Left lung (tissue), 10 donors: Measurements from ENCODE around the gene ARF3. TPM values are rescaled to one million over a fixed set of nuclear protein-coding genes. Genes with fewer than 3 reads are reported as not detected.

Experiments
- ATAC-seq: fragments of 200-7000 bp; cut with Tn5 transposase; one replicate; pipeline ENCODE4 v1.9.1; 2020; ENCODE audit warnings: moderate library complexity
- DNase-seq, 4 donors: peaks; one replicate each; pipeline ENCODE4 v3.0.0-alpha.2; 2013 to 2020
- H3K27ac ChIP-seq, 2 donors: fragments of 200-600 bp; sonication (generic) in 1 of 2; one replicate each; pipeline versions ENCODE4 v1.5.0 to v1.8.0; 2020 to 2021
- H3K27me3 ChIP-seq, 2 donors: fragments of 200-600 bp; sonication (generic) in 1 of 2; one replicate each; pipeline versions ENCODE4 v1.5.0 to v1.8.0; 2020 to 2021
- H3K36me3 ChIP-seq, 2 donors: fragments of 200-600 bp; sonication (generic) in 1 of 2; one replicate each; pipeline versions ENCODE4 v1.5.0 to v1.8.0; 2020 to 2021
- H3K4me1 ChIP-seq, 2 donors: fragments of 200-600 bp; one replicate each; pipeline ENCODE4 v1.8.0; 2021
- H3K4me3 ChIP-seq, 2 donors: fragments of 200-600 bp; sonication (generic) in 1 of 2; one replicate each; pipeline versions ENCODE4 v1.5.0 to v1.8.0; 2020 to 2021; ENCODE audit warnings: mild to moderate bottlenecking in 1 of 2
- H3K9me3 ChIP-seq, 2 donors: fragments of 200-600 bp; sonication (generic) in 1 of 2; one replicate each; pipeline versions ENCODE4 v1.5.0 to v1.8.0; 2020 to 2021
- intact Hi-C, 2 donors: fragments of 100-400 bp; cut with DNase I; formaldehyde crosslinking; loops; one replicate each; pipeline versions ENCODE4 v1.11.2 to v1.14.2; 2022
- polyA plus RNA-seq, 6 donors: library from polyadenylated mRNA; unstranded; fragments of 120-200 nt; gene quantifications; one replicate each; pipeline ENCODE4 v1.2.1, GENCODE V29; 2013; ENCODE audit not compliant: insufficient read length in 6 of 6
- total RNA-seq, 2 donors: library from RNA; stranded (reverse); fragmentation: NEBNext Ultra II Directional; extraction: Animal tissue kit (Norgen Biotek cat#: 25700); gene quantifications; one replicate each; pipeline ENCODE4 v1.2.1, GENCODE V29; 2021
- TF ChIP-seq, protein P1 (sequence below), 2 donors: fragments of 200-600 bp; sonication (generic) in 1 of 2; IDR thresholded peaks; one replicate each; pipeline versions ENCODE4 v1.5.0 to v1.8.0; 2021; ENCODE audit warnings: antibody characterized with exemption in 2 of 2
- donor health status: DM: no; HTN: yes; CAD: no.
- donor health status: DM: no; HTN: no; CAD: no.

Gene ARF3
- total and polyA plus RNA-seq, 8 donors, result 91.8 to 186 (median 105) TPM

DNA sequence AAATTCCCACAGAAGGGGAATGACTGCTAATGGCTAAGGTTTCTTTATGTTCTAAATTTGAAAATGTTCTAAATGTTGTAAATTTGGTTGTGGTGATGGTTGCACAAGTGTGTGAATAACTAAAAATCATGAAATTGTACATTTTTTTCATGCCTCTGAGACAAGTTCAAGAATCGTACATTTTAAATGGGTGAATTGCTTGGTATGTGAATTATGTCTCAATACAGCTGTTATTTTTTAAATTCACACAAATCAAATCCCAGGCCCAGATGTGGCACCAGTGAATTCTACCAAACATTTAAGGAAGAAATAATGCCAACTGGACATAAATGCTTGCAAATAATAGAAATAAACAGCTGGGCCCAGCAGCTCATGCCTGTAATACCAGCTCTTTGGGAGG lies 63.0 kb downstream of the ARF3 start:
- Histone ChIP-seq H3K27me3 (peaks cover 13 to 28% of the 10 kb centered on the region in 2 donors), H3K4me1 (peaks cover 3 to 8% of the 10 kb centered on the region in 2 donors), H3K36me3 (no peaks in the 10 kb centered on the region), H3K27ac (no peak overlapping the region), H3K9me3 (no peaks in the 10 kb centered on the region), H3K4me3 (no peak overlapping the region)
- intact Hi-C loops, result no loop called here
- ATAC-seq (no peak), DNase-seq (no peak)
- TF ChIP-seq, protein P1, sequence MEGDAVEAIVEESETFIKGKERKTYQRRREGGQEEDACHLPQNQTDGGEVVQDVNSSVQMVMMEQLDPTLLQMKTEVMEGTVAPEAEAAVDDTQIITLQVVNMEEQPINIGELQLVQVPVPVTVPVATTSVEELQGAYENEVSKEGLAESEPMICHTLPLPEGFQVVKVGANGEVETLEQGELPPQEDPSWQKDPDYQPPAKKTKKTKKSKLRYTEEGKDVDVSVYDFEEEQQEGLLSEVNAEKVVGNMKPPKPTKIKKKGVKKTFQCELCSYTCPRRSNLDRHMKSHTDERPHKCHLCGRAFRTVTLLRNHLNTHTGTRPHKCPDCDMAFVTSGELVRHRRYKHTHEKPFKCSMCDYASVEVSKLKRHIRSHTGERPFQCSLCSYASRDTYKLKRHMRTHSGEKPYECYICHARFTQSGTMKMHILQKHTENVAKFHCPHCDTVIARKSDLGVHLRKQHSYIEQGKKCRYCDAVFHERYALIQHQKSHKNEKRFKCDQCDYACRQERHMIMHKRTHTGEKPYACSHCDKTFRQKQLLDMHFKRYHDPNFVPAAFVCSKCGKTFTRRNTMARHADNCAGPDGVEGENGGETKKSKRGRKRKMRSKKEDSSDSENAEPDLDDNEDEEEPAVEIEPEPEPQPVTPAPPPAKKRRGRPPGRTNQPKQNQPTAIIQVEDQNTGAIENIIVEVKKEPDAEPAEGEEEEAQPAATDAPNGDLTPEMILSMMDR (IDR thresholded peaks at IDR 0.05), result no peak

DNA sequence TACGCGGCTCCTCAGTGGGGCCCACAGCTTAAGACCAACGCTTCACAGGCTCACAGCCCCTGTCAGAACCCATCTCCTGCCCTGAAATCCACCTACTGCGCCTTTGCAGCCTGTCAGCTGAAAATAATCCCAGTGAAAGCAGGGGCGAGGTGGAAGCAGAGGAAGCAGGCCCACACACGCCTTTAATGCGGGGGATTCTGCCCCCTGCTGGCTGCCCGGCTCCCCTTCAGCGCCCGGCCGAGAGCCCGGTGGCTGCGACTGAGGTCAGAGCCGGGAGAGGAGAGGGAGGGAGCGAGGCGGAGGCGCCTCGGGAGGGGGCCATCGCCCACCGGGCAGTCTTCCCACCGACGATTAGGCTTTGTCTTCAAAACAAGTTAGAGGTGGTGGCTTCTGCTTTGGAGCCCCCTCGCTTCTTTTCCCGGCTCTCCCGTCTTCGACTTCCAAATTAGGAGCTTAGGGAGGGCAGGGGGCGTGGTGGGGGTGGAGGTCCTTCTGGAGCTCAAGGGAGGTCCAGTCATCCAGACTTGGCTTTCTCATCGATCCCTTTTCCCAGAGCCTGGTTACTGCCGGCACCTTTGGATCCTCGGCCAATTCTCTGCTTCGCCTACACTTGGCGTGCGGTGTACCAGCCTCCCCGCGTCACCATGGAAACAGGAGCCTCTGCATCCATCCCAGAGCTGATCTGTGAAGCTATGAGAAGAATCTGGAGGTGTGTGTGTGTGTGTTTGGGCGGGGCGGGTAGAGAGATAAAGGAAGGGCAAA lies 66.4 kb downstream of the ARF3 start:
- peak overlapping the region in 1 of 2 donors; percentile 11 for H3K4me3 ChIP-seq
- intact Hi-C loops, result loop anchor here in 1 of 2 donors (2.0 kb wide), 1 partner anchor 36 kb away; no protein-coding TSS in a partner anchor

DNA sequence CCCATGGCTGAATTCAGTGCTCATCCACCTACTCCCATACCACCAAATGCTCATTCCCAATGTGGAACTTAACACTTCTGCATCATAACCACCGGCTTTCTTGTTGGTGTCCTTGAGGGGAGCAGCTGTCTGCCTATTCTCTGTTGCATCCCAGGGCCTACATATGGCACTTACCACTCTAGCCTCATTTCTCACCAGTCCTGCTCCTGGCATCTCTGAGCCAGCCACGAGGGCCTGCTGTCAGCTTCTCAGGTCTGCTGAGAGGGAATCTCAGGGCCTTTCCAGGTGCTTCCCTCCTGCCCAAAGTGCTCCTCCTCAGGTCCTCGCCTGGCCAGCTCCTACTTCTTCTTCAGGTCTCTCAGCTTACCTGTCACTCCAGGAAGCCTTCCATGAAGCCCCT lies 67.6 kb downstream of the ARF3 start:
- intact Hi-C loops, result loop anchor here in 1 of 2 donors (2.0 kb wide), 1 partner anchor 35 kb away; no protein-coding TSS in a partner anchor
- TF ChIP-seq, protein P1 (IDR thresholded peaks at IDR 0.05), result no peak
- no peak overlapping the region for H3K27ac ChIP-seq
- no peaks in the 10 kb centered on the region for H3K36me3 ChIP-seq
- no peak for ATAC-seq
- H3K9me3 ChIP-seq, result no peaks in the 10 kb centered on the region
- peaks cover 13 to 28% of the 10 kb centered on the region in 2 donors for H3K27me3 ChIP-seq
- H3K4me1 ChIP-seq, result peaks cover 3 to 8% of the 10 kb centered on the region in 2 donors
- no peak overlapping the region for H3K4me3 ChIP-seq
- no peak for DNase-seq

More for the DNA sequence above, 66.4 kb downstream of the ARF3 start:
- Histone ChIP-seq H3K36me3 (no peaks in the 10 kb centered on the region), H3K4me1 (peaks cover 3 to 8% of the 10 kb centered on the region in 2 donors), H3K27ac (no peak overlapping the region), H3K27me3 (peaks cover 13 to 28% of the 10 kb centered on the region in 2 donors), H3K9me3 (no peaks in the 10 kb centered on the region)
- TF ChIP-seq, protein P1 (IDR thresholded peaks at IDR 0.05), result peak; percentile 91 to 93
- DNase-seq, result peak; percentile 60 to 92 (median 78)
- ATAC-seq, result peak; percentile 91

Other genes with a start within 250 kb of the ARF3 start
- gene CCNT1, start 240.8 kb downstream of the ARF3 start, total RNA-seq, result 10 to 100 TPM; 28.7 to 36.2 TPM
- 10 to 100 TPM; 30.7 to 34.2 (median 31.3) TPM for gene CCNT1, start 240.8 kb downstream of the ARF3 start, polyA plus RNA-seq
- 10 to 100 TPM; 33.0 to 54.0 TPM for gene ADCY6, start 168.4 kb downstream of the ARF3 start, total RNA-seq
- 10 to 100 TPM; 54.2 to 67.0 (median 60.0) TPM for gene ADCY6, start 168.4 kb downstream of the ARF3 start, polyA plus RNA-seq
- 10 to 100 TPM; 26.4 to 42.5 TPM for gene CACNB3, start 139.0 kb downstream of the ARF3 start, total RNA-seq
- 10 to 100 TPM; 33.0 to 40.4 (median 38.4) TPM for gene CACNB3, start 139.0 kb downstream of the ARF3 start, polyA plus RNA-seq
- gene DDX23, start 105.3 kb downstream of the ARF3 start, total RNA-seq, result 10 to 100 TPM; 66.5 to 74.9 TPM
- gene DDX23, start 105.3 kb downstream of the ARF3 start, polyA plus RNA-seq, result 100 to 1,000 TPM; 100 to 116 (median 112) TPM
- gene RND1, start 91.6 kb downstream of the ARF3 start, total RNA-seq, result 10 to 100 TPM in 1 of 2 donors, 1 to 10 TPM in 1; 4.0 to 28.1 TPM
- gene RND1, start 91.6 kb downstream of the ARF3 start, polyA plus RNA-seq, result 1 to 10 TPM; 1.8 to 4.9 (median 2.3) TPM
- 10 to 100 TPM; 51.6 to 87.4 TPM for gene FKBP11, start 32.0 kb downstream of the ARF3 start, total RNA-seq
- 10 to 100 TPM; 17.2 to 27.9 (median 21.9) TPM for gene FKBP11, start 32.0 kb downstream of the ARF3 start, polyA plus RNA-seq
- under 1 TPM; 0.15 to 0.58 TPM for gene WNT10B, start 14.2 kb upstream of the ARF3 start, total RNA-seq
- under 1 TPM in 3 of 6 donors, not detected in 3; 0.10 to 0.12 (median 0.10) TPM for gene WNT10B, start 14.2 kb upstream of the ARF3 start, polyA plus RNA-seq
- gene WNT1, start 20.8 kb upstream of the ARF3 start, total RNA-seq, result not detected
- not detected for gene WNT1, start 20.8 kb upstream of the ARF3 start, polyA plus RNA-seq
- gene DDN, start 41.9 kb upstream of the ARF3 start, total RNA-seq, result under 1 TPM; 0.06 to 0.08 TPM
- under 1 TPM; 0.10 to 0.68 (median 0.30) TPM for gene DDN, start 41.9 kb upstream of the ARF3 start, polyA plus RNA-seq
- gene PRKAG1, start 61.3 kb upstream of the ARF3 start, total RNA-seq, result 10 to 100 TPM; 48.4 to 62.7 TPM
- gene PRKAG1, start 61.3 kb upstream of the ARF3 start, polyA plus RNA-seq, result 10 to 100 TPM; 69.0 to 81.8 (median 78.4) TPM
- 100 to 1,000 TPM in 1 of 2 donors, 10 to 100 TPM in 1; 81.2 to 110 TPM for gene KMT2D, start 103.3 kb upstream of the ARF3 start, total RNA-seq
- 10 to 100 TPM; 52.7 to 71.3 (median 67.5) TPM for gene KMT2D, start 103.3 kb upstream of the ARF3 start, polyA plus RNA-seq
- 1 to 10 TPM in 1 of 2 donors, under 1 TPM in 1; 0.71 to 1.1 TPM for gene RHEBL1, start 112.5 kb upstream of the ARF3 start, total RNA-seq
- 1 to 10 TPM; 1.9 to 3.6 (median 2.4) TPM for gene RHEBL1, start 112.5 kb upstream of the ARF3 start, polyA plus RNA-seq
- gene DHH, start 137.3 kb upstream of the ARF3 start, total RNA-seq, result 1 to 10 TPM; 2.0 to 2.9 TPM
- gene DHH, start 137.3 kb upstream of the ARF3 start, polyA plus RNA-seq, result under 1 TPM; 0.29 to 0.84 (median 0.68) TPM
- 10 to 100 TPM; 39.9 to 42.8 TPM for gene LMBR1L, start 153.4 kb upstream of the ARF3 start, total RNA-seq
- 100 to 1,000 TPM in 1 of 6 donors, 10 to 100 TPM in 5; 67.0 to 102 (median 93.5) TPM for gene LMBR1L, start 153.4 kb upstream of the ARF3 start, polyA plus RNA-seq
- 1,000 to 10,000 TPM in 1 of 2 donors, 100 to 1,000 TPM in 1; 603 to 1,153 TPM for gene TUBA1B, start 173.9 kb upstream of the ARF3 start, total RNA-seq
- gene TUBA1B, start 173.9 kb upstream of the ARF3 start, polyA plus RNA-seq, result 1,000 to 10,000 TPM in 2 of 6 donors, 100 to 1,000 TPM in 4; 914 to 1,514 (median 981) TPM
- 100 to 1,000 TPM; 205 to 235 TPM for gene TUBA1A, start 231.6 kb upstream of the ARF3 start, total RNA-seq
- 100 to 1,000 TPM; 412 to 675 (median 534) TPM for gene TUBA1A, start 231.6 kb upstream of the ARF3 start, polyA plus RNA-seq